GM12873 (cell line): ENCODE measurements around the gene CLNK.

Experiments used
- CTCF ChIP-seq: IDR thresholded peaks from 2 replicates; pipeline ENCODE4 v1.5.1; 2012; ENCODE audit warnings: low read depth, mild to moderate bottlenecking, moderate library complexity, low read length, control low read depth; ENCODE audit not compliant: insufficient read depth; ENCODE audit errors: missing control alignments

CLNK gene

GRCh38 chr4:10458177-10458576 is 226.4 kb downstream of the CLNK start:
- no peak for TF ChIP-seq CTCF

GRCh38 chr4:10457255-10457801 is 227.2 kb downstream of the CLNK start, which contains the start of gene ZNF518B:
TSS of gene ZNF518B (minus strand) at chr4:10457426. CDS start at chr4:10446328, 11,098 bp downstream.
- no peak for TF ChIP-seq CTCF

GRCh38 chr4:10456595-10457254 is 227.8 kb downstream of the CLNK start:
- no peak for TF ChIP-seq CTCF

- no peak for TF ChIP-seq CTCF
These were observed 228.3 kb downstream of the CLNK start for GRCh38 chr4:10456260-10456594.

GRCh38 chr4:10455133-10455532 is 229.4 kb downstream of the CLNK start:
- TF ChIP-seq CTCF: no peak

- TF ChIP-seq CTCF: no peak
These were observed 229.8 kb downstream of the CLNK start for GRCh38 chr4:10454726-10455125.

GRCh38 chr4:10454121-10454520 is 230.4 kb downstream of the CLNK start:
- no peak for TF ChIP-seq CTCF
